ENCODE data around the gene SANBR.
A peak's percentile ranks its signal among the peaks of the same experiment; 100 is the strongest.

Gene SANBR

GRCh38 chr2:61065714-61066709 is at the start of gene SANBR:
TSS of gene SANBR (plus strand) at chr2:61065871. CDS start at chr2:61070351, 4,480 bp downstream.
- DNase-seq (ENCODE audit: low spot score) = peak; percentile 93
- TF ChIP-seq, protein P1, sequence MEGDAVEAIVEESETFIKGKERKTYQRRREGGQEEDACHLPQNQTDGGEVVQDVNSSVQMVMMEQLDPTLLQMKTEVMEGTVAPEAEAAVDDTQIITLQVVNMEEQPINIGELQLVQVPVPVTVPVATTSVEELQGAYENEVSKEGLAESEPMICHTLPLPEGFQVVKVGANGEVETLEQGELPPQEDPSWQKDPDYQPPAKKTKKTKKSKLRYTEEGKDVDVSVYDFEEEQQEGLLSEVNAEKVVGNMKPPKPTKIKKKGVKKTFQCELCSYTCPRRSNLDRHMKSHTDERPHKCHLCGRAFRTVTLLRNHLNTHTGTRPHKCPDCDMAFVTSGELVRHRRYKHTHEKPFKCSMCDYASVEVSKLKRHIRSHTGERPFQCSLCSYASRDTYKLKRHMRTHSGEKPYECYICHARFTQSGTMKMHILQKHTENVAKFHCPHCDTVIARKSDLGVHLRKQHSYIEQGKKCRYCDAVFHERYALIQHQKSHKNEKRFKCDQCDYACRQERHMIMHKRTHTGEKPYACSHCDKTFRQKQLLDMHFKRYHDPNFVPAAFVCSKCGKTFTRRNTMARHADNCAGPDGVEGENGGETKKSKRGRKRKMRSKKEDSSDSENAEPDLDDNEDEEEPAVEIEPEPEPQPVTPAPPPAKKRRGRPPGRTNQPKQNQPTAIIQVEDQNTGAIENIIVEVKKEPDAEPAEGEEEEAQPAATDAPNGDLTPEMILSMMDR (IDR thresholded peaks at IDR 0.05; ENCODE audit: extremely low read depth, insufficient read depth, missing control alignments) = no peak
- in situ Hi-C loops (cut with MboI; ENCODE audit: low pct_unique_long_range_greater_than_20kb, low sequenced_read_pairs, unreplicated experiment) = no loop called here

DNA sequence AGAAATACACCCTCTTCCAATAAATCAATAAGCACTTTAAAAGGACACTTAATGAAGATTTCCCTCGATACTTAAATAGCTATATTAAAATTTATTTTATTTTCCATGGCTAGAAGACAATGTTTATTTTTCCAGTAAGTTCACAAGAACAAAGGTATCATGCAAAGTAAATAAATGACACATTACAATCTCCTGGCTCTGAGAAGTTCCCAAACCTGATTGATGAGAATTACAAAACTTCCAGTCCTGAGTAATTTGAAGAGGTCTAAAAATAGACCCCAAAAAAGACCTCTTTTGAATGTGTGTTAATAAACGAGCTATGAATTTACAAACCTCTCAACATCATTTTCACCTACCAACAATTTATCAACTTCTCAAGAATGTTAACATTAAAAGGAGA is 49.7 kb upstream of the SANBR start:
- TF ChIP-seq, protein P1 (IDR thresholded peaks at IDR 0.05; ENCODE audit: extremely low read depth, insufficient read depth, missing control alignments) = no peak
- in situ Hi-C loops (cut with MboI; ENCODE audit: low pct_unique_long_range_greater_than_20kb, low sequenced_read_pairs, unreplicated experiment) = no loop called here
- DNase-seq (ENCODE audit: low spot score) = no peak

GRCh38 chr2:61016392-61017002 is 49.2 kb upstream of the SANBR start:
- DNase-seq (ENCODE audit: low spot score) = peak; percentile 36

DNA sequence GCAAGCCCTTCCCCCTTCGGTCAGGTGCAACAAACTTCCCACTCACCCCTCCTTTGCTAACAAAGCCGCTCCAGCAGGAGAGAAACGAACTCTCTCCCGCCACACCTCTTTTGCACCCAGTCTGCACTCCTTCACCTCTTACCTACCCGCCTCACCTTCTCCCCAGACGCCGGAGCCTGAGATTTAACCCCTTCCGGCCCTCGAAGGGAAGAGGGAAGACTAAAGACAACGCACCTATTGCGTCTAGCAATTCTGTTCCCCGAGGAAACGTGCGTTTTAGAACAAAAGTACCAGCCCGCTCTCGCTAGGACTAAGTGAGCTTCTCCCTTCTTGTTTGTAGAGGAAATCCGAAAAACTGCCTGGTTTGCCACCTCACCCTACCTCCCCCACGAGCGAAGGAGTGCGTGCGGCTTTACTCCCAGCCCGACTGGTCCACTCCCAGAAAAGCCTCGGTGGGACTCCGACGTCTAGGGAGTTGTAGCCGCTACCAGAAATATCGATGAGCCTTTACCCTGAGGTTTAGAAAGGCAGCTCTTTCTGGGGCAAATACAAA is 48.6 kb upstream of the SANBR start:
- in situ Hi-C loops (cut with MboI; ENCODE audit: low pct_unique_long_range_greater_than_20kb, low sequenced_read_pairs, unreplicated experiment) = no loop called here
- TF ChIP-seq, protein P1 (IDR thresholded peaks at IDR 0.05; ENCODE audit: extremely low read depth, insufficient read depth, missing control alignments) = no peak
- peak; percentile 70 for DNase-seq (ENCODE audit: low spot score)

More at GRCh38 chr2:61016392-61017002, 49.2 kb upstream of the SANBR start:
- in situ Hi-C loops (cut with MboI; ENCODE audit: low pct_unique_long_range_greater_than_20kb, low sequenced_read_pairs, unreplicated experiment) = no loop called here
- TF ChIP-seq, protein P1 (IDR thresholded peaks at IDR 0.05; ENCODE audit: extremely low read depth, insufficient read depth, missing control alignments) = no peak

DNA sequence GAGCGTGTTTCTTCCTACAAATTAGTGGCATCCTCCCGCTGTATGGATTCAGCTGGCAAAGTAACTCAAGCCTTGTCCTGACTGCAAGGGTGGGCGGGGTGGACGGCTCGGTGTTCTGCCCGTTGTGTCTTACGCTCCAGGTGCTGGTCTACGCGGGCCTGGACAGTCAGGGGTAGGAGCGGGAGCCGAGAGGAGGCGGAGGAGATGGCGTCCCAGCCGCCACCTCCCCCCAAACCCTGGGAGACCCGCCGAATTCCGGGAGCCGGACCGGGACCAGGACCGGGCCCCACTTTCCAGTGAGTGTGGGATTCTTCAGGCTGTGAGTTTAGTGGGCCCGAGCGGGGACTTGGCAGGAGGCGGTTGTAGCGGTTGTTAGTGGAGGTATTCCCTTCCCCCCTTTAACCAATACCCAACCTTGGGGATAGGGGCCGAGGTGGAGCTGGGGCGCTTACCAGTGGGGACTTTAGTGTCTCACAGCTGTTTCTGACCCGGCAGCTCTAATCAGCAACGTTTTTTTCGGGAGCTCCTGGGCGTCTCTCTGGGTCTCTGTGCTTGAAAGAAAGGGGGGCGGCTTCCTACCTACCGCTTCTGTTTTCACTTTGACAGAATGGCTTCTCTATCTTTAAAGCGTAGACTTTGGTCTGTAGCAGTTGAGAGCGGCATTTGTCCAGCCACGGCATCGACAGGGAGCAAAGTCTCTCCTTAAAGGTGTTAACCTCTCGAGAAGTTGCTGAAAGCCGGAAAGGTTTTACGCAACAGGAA is 47.9 kb upstream of the SANBR start, which contains the start of the genes PEX13 and PUS10:
Gene PEX13 (plus strand): TSS at position 165 of the 762 bp plus-strand sequence. CDS start 40 bp downstream, at position 205.
Gene PUS10 (minus strand): TSS at position 700 of the 762 bp plus-strand sequence. CDS start 6,365 bp downstream, outside the sequence.
- TF ChIP-seq, protein P1 (IDR thresholded peaks at IDR 0.05; ENCODE audit: extremely low read depth, insufficient read depth, missing control alignments) = no peak
- in situ Hi-C loops (cut with MboI; ENCODE audit: low pct_unique_long_range_greater_than_20kb, low sequenced_read_pairs, unreplicated experiment) = no loop called here
- peak; percentile 69 for DNase-seq (ENCODE audit: low spot score)

Measured in GM13977 (cell line).